GF-D8 (cell line): Measurements from ENCODE around the gene SEMA4B.

Source experiments
- DNase-seq: peaks from one replicate; lab custom pipeline; 2025; lab: John Stamatoyannopoulos, UW

Gene SEMA4B

GRCh38 chr15:90207252-90207651 lies 6.1 kb downstream of the SEMA4B start:
- no peak for DNase-seq

GRCh38 chr15:90208356-90208755 lies 7.2 kb downstream of the SEMA4B start:
- no peak for DNase-seq

- no peak for DNase-seq
These were observed 8.5 kb downstream of the SEMA4B start for GRCh38 chr15:90209591-90209990.

GRCh38 chr15:90210593-90210992 lies 9.5 kb downstream of the SEMA4B start:
- DNase-seq: no peak

- DNase-seq: no peak
These were observed 9.9 kb downstream of the SEMA4B start for GRCh38 chr15:90211009-90211408.

GRCh38 chr15:90211440-90212143 lies 10.5 kb downstream of the SEMA4B start:
- no peak for DNase-seq

GRCh38 chr15:90212221-90213098 lies 11.3 kb downstream of the SEMA4B start:
- no peak for DNase-seq

GRCh38 chr15:90213122-90213817 lies 12.1 kb downstream of the SEMA4B start:
- DNase-seq: no peak

GRCh38 chr15:90213818-90214204 lies 12.7 kb downstream of the SEMA4B start:
- DNase-seq: no peak

- DNase-seq: no peak
These were observed 13.5 kb downstream of the SEMA4B start for GRCh38 chr15:90214553-90215196.

GRCh38 chr15:90217671-90218394 lies 16.7 kb downstream of the SEMA4B start:
- DNase-seq: no peak

GRCh38 chr15:90219421-90220141 lies 18.5 kb downstream of the SEMA4B start:
- DNase-seq: no peak

GRCh38 chr15:90221246-90221900 lies 20.2 kb downstream of the SEMA4B start:
- no peak for DNase-seq

GRCh38 chr15:90222547-90222946 lies 21.4 kb downstream of the SEMA4B start:
- DNase-seq: no peak

- no peak for DNase-seq
These were observed 22.5 kb downstream of the SEMA4B start for GRCh38 chr15:90223441-90224165.

- DNase-seq: no peak
These were observed 23.9 kb downstream of the SEMA4B start for GRCh38 chr15:90225047-90225446.

- DNase-seq: no peak
These were observed 24.5 kb downstream of the SEMA4B start for GRCh38 chr15:90225504-90226234.

GRCh38 chr15:90227336-90227735 lies 26.2 kb downstream of the SEMA4B start:
- no peak for DNase-seq
